ENCODE data around the gene VSNL1.

Gene VSNL1

DNA sequence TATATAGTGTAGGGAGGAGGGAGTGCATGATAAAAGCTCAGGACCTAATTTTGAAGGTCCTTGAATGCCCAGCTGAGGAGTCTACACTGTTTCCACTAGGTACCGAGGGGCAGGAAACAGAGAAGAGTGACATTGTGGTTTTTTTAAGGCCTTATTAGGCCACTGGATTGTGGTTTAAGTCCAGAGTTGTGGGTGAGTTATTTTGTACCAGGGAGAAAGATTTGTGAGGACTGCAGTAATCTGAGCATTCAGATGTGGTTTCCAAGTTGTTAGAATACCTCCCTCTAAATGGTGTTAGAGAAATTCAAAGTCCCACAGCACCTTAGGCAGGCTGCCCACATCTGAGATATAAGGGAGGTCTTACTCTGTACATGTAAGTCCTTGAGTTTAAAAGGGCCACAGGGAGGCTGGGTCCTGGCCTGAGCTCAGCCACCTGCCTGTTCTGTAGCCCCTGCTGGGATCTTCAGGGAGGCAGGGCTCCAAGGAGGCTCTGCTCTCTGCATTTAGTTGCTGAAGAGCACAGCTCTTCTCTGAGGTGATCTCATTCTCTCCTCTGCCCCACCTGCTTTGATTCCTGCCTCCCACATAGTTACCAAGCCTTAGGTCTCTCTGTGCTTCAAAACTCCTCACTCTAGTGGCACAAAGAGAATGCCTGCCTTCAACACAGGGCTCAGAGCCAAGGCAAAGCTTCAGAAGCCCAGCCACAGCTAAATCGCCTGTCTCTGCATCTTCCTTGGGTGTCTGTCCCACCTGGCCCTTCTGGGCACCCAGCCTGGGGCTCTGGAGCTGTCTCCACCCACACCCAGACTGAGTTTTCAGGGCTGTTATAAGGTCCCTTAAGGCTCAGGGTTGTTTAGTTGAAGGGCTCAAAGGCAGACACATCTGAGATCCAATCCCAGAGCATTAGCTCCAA lies 88.1 kb downstream of the VSNL1 start:
- no peak for DNase-seq (ENCODE audit: low read depth)
- no peak overlapping the region for H3K4me3 ChIP-seq (ENCODE audit: low read depth, low read length)

GRCh38 chr2:17630089-17630488 lies 89.6 kb downstream of the VSNL1 start:
- no peak for DNase-seq (ENCODE audit: low read depth)
- no peak overlapping the region for H3K4me3 ChIP-seq (ENCODE audit: low read depth, low read length)

- no peak for DNase-seq (ENCODE audit: low read depth)
- no peak overlapping the region for H3K4me3 ChIP-seq (ENCODE audit: low read depth, low read length)
Observed at GRCh38 chr2:17634997-17635396, 94.5 kb downstream of the VSNL1 start.

DNA sequence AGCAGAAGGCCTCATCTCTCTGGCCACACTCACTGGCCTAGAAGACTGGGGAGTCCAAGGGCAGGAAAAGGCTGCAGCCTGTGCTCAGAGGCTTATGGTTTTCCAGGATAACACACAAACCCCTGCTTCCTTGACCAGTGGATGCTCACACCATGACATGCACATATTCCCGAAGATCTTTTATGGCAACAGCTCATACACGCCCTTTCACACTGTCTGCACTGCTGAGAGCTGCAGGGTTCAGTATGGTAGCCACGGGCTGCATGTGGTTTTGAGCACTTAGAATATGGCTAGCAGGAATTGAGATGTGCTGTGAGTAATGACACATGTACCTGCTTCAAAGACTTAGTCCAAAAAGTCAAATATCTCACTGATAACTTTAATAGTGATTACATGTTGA lies 95.8 kb downstream of the VSNL1 start:
- no peak for DNase-seq (ENCODE audit: low read depth)
- no peak overlapping the region for H3K4me3 ChIP-seq (ENCODE audit: low read depth, low read length)

GRCh38 chr2:17637131-17637906 lies 96.8 kb downstream of the VSNL1 start:
- H3K4me3 ChIP-seq (ENCODE audit: low read depth, low read length) = no peak overlapping the region
- no peak for DNase-seq (ENCODE audit: low read depth)

GRCh38 chr2:17638196-17638743 lies 97.8 kb downstream of the VSNL1 start:
- no peak for DNase-seq (ENCODE audit: low read depth)
- no peak overlapping the region for H3K4me3 ChIP-seq (ENCODE audit: low read depth, low read length)

DNA sequence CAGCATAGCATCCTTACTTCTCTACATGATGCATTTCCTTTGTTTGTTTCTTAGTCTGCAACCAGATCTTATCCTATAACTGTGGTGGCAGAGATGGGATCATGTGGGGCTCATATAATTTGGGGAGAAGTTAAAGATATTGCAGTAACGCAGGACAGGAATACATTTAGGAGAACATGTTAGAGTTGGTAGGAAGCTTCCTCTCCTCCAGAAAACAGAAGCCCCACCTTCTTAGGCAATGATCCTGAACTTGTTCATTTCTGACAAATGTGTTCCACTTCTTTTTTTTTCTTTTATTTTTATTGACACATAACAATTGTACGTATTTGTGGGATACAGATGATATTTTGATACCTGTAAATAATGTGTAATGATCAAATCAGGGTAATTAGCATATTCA lies 99.9 kb downstream of the VSNL1 start:
- no peak overlapping the region for H3K4me3 ChIP-seq (ENCODE audit: low read depth, low read length)
- DNase-seq (ENCODE audit: low read depth) = no peak

DNA sequence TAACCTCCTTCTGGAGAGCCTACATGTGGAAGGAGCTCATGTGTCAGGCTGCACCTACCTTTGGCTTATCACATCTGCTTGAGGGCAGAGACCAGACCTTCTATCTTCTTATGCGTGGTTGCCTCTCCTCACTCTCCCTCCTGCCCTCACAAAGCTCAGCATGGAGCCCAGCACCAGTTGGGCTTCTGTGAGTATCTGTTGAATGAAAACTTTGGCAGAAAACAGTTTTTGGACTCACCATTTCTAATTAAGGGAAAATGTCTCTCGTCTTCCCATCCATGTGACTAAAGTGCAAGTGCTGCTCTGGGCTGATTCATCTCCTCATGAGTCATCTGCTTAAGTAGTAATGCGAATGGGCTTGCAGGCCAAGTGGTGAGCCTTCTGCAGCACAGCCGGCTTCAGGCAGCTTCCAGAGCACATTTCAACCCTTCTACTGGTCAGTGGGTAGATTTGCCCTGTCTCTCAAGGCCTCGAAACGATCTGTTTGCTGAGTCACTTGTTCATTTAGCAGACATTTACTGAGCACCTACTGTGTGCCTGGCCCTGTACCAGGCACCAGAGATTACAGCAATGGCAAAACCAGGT lies 102.6 kb downstream of the VSNL1 start:
- peak; percentile 87 for DNase-seq (ENCODE audit: low read depth)

DNA sequence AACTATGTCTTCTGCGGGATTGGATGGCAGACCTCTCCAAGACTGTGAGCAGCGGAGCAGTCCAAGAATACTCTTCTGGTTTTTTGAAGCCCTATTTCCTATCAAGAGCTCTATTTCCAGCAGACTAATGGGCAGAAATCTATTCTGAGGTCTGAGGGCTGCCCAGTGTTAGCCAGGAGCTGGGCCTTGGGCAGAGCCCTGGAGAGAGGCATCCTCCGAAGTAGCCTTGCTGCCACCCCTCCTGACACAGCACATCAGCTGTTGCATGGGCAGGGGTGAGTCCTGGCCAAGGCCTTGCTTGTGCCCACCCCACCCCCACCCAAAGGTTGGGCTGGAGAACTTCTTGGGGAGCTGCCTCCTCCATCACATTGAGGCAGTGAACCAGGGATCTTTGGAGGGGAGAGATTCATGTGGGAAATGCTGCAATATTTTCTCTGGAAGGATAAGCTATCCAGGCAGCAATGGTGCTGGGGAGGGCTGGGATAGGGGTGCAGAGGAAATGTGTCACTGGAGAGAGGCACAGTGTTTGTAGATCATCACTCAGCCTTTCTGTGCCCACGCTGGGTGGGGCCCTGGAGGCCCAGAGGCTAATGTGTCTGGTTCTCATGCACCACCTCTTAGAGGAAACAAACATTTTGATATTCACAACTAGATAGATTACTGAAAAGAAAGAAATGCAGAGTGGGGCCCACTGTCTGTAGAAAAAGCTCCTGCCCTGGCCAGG lies 104.7 kb downstream of the VSNL1 start:
- H3K4me3 ChIP-seq (ENCODE audit: low read depth, low read length) = no peak overlapping the region
- DNase-seq (ENCODE audit: low read depth) = no peak

More for the DNA sequence above, 102.6 kb downstream of the VSNL1 start:
- H3K4me3 ChIP-seq (ENCODE audit: low read depth, low read length) = no peak overlapping the region

GRCh38 chr2:17646081-17646554 lies 105.6 kb downstream of the VSNL1 start:
- H3K4me3 ChIP-seq (ENCODE audit: low read depth, low read length) = no peak overlapping the region
- DNase-seq (ENCODE audit: low read depth) = peak; percentile 43

- H3K4me3 ChIP-seq (ENCODE audit: low read depth, low read length) = no peak overlapping the region
- no peak for DNase-seq (ENCODE audit: low read depth)
Observed at GRCh38 chr2:17646838-17647701, 106.6 kb downstream of the VSNL1 start.

GRCh38 chr2:17648581-17648980 lies 108.1 kb downstream of the VSNL1 start:
- no peak for DNase-seq (ENCODE audit: low read depth)
- no peak overlapping the region for H3K4me3 ChIP-seq (ENCODE audit: low read depth, low read length)

DNA sequence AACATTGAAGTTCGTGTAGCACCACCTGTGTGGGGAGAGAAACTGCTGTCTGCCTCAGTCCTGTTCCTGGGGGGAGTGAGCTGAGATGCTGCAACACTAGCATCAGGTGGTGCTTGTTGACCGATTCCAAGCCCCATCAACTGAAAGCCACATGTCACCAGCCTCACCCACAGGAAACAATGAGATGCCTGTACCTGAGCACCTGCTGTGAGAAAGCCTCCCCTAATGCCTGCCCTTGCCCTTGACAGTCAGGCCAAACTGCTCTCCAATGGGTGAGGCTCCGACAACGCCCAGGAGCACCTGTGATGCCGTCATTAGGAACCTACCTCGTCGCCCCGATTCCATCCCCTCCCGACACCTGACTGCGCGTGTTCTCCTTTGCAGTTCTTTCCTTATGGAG lies 108.5 kb downstream of the VSNL1 start:
- no peak for DNase-seq (ENCODE audit: low read depth)
- no peak overlapping the region for H3K4me3 ChIP-seq (ENCODE audit: low read depth, low read length)

GRCh38 chr2:17652681-17653394 lies 112.3 kb downstream of the VSNL1 start:
- no peak overlapping the region for H3K4me3 ChIP-seq (ENCODE audit: low read depth, low read length)
- no peak for DNase-seq (ENCODE audit: low read depth)

DNA sequence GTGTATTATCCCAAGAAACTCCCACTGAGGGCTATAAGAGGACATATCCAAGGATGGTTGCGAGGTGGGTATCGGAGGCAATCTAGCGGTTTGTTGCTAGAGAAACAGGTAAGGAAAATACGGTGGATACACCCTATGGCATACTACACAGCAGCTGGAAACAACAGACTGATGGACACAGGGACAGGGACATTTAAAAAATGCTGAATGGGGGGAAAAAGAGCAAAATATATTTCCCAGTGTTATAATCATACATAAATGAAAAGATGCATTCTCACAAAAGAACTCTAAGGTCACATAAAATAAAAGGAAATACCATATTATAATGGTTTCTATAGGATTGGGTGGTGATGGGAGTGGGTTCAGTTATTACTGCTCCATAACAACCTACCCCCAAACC lies 117.3 kb downstream of the VSNL1 start:
- DNase-seq (ENCODE audit: low read depth) = no peak
- no peak overlapping the region for H3K4me3 ChIP-seq (ENCODE audit: low read depth, low read length)

DNA sequence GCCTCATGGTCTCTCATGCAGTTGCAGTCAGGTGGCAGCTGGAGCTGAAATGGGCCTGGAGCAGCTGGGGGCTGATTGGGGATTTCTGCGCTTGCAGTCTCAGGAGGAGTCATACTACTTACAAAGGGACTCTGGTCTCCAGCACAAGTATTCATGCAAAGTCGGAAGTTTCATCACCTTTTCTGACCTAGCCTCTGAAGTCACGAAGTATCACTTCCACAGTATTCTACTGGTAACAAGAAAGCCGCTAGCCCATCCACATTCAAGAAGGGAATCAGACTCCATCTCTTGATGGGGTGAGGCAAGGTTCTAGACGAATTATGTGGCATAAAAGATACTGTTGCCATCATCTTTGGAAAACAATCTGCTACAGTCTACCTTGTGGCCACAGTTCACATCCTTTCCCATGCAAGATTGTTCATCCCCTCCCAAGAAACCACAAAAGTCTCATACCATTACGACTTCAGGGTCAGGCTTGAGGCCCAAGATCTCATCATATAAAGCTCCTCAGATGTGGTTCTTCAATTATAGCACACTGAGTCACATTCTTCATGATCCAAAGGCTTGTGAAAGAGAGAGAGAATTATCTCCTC lies 117.9 kb downstream of the VSNL1 start:
- H3K4me3 ChIP-seq (ENCODE audit: low read depth, low read length) = no peak overlapping the region
- DNase-seq (ENCODE audit: low read depth) = peak; percentile 72

DNA sequence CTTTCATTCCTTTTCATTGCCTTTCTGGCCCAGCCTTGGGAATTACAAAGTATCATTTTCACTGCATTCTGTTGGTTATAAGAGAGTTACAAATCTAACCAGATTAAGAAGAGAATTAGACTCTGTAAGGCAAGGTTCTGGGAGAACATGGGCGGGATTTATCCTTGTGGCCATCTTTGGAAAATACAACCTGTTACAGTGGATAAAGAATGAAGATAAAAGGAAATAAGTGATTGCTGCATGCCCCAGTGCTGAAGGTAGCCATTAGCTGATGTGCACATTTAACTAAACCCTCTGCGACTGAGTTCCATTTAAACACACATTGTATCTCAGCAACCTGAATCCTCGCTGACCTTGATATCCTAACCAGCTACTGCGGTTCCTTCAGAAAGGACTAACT lies 119.7 kb downstream of the VSNL1 start:
- no peak overlapping the region for H3K4me3 ChIP-seq (ENCODE audit: low read depth, low read length)
- DNase-seq (ENCODE audit: low read depth) = no peak
